Measurements from ENCODE around the gene RGP1.
A peak's percentile ranks its signal among the peaks of the same experiment; 100 is the strongest.

Gene RGP1, protein sequence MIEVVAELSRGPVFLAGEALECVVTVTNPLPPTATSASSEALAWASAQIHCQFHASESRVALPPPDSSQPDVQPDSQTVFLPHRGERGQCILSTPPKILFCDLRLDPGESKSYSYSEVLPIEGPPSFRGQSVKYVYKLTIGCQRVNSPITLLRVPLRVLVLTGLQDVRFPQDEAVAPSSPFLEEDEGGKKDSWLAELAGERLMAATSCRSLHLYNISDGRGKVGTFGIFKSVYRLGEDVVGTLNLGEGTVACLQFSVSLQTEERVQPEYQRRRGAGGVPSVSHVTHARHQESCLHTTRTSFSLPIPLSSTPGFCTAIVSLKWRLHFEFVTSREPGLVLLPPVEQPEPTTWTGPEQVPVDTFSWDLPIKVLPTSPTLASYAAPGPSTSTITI

DNA sequence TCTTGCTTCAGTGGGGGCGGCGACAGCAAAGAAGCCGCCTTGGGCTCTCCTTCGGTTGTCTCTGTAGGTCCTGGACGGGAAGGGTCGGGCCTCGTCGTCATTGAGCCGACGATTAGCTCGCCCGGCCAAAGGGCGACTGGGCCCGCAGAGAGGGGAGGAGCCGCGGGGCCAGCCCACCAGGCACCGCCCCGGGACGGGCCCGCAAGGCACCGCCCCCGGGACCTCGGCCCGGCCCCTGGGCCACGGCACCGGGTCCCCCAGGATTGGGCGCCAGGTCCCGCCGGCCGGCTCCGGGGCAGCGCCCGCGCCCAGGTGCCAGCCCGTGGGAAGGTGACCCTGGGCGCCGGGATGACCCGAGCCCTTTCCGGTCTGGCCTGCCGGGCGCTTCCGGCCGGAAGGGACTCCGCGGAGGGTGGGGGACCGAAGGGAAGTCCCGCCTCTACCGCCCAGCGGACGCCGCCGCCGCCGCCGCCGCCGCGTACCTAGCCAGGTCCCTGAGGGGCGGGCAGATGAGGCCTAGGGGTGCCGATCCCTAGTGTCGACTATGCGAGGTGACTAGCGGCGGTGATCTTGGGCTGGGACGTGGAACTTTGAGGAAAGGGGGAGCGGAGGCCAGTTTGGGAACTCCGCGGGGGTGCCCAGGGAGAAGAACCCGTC, at the start of gene RGP1, which contains the start of gene GBA2:
RGP1 (plus strand) TSS at position 430 of the 657 bp plus-strand sequence. CDS start 469 bp downstream, outside the sequence.
GBA2 (minus strand) TSS at position 371 of the 657 bp plus-strand sequence. CDS start 524 bp downstream, outside the sequence.
- Histone ChIP-seq H3K9me3 (ENCODE audit: insufficient read depth, low read length) (no peaks in the 10 kb centered on the region), H3K9ac (ENCODE audit: insufficient read length, low read depth) (peak within 1 kb of the TSS; percentile 97), H3K4me1 (ENCODE audit: insufficient read depth, insufficient read length) (peaks cover 11% of the 10 kb centered on the region), H3K36me3 (ENCODE audit: insufficient read depth, insufficient read length, low read length) (peaks cover 75% of the 10 kb centered on the region), H3K4me3 (ENCODE audit: insufficient read length, low read depth) (peak within 1 kb of the TSS; percentile 92), H3K27me3 (ENCODE audit: insufficient read depth, insufficient read length) (no peaks in the 10 kb centered on the region)
- TF ChIP-seq ZNF274 (IDR thresholded peaks at IDR 0.05; ENCODE audit: low read depth, low read length) = no peak
- no peak for TF ChIP-seq SUZ12 (IDR thresholded peaks at IDR 0.05; ENCODE audit: extremely low read depth, insufficient read depth, insufficient read length)
- TF ChIP-seq YY1 (IDR thresholded peaks at IDR 0.05; ENCODE audit: insufficient read depth, insufficient read length) = no peak
- peak; percentile 51 for DNase-seq (ENCODE audit: low read depth, low spot score)

DNA sequence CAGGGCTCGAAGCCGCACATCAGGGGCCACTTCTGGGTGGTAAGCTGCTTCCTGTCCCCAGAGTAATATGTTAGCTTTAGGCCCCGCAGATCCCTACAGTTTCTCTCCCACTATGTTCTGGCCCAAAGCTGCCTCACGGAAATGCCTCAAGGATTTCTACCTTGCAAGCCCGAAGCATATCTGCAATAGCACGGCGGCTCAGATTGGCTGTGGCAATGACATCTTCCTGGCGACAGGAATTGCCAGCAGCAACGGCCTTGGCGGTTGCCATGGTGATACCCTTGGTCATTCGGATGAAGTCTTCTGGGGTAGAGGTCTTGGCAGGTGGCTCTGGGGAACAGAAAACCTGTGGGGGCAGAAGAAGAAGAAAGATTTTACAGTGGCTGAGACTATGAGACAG, 49.1 kb upstream of the RGP1 start:
- no peaks in the 10 kb centered on the region for H3K4me1 ChIP-seq (ENCODE audit: insufficient read depth, insufficient read length)
- no peak for TF ChIP-seq YY1 (IDR thresholded peaks at IDR 0.05; ENCODE audit: insufficient read depth, insufficient read length)
- TF ChIP-seq SUZ12 (IDR thresholded peaks at IDR 0.05; ENCODE audit: extremely low read depth, insufficient read depth, insufficient read length) = no peak
- TF ChIP-seq ZNF274 (IDR thresholded peaks at IDR 0.05; ENCODE audit: low read depth, low read length) = no peak
- peaks cover 94% of the 10 kb centered on the region for H3K36me3 ChIP-seq (ENCODE audit: insufficient read depth, insufficient read length, low read length)
- no peak overlapping the region for H3K9ac ChIP-seq (ENCODE audit: insufficient read length, low read depth)
- no peak overlapping the region for H3K4me3 ChIP-seq (ENCODE audit: insufficient read length, low read depth)
- H3K9me3 ChIP-seq (ENCODE audit: insufficient read depth, low read length) = no peaks in the 10 kb centered on the region
- no peak for DNase-seq (ENCODE audit: low read depth, low spot score)
- H3K27me3 ChIP-seq (ENCODE audit: insufficient read depth, insufficient read length) = no peaks in the 10 kb centered on the region

DNA sequence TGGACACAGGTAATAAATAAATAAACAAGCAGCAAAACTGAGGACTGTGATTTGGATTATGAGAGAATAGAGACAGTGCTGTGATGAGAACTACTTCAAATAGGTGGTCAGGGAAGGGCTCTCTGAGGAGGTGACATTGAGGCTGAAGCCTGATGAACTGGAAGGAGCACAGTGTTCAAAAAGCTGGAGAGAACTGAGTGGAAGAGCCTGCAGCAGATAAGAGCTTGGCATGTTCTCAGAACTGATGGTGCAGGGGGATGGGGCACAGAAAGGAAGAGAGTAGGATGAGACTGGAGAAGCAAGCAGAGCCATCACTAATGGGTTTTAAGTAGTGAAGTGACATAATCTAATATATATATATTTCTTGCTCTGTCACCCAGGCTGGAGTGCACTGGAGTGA, 48.1 kb upstream of the RGP1 start:
- H3K36me3 ChIP-seq (ENCODE audit: insufficient read depth, insufficient read length, low read length) = peaks cover 97% of the 10 kb centered on the region
- H3K9me3 ChIP-seq (ENCODE audit: insufficient read depth, low read length) = no peaks in the 10 kb centered on the region
- DNase-seq (ENCODE audit: low read depth, low spot score) = no peak

DNA sequence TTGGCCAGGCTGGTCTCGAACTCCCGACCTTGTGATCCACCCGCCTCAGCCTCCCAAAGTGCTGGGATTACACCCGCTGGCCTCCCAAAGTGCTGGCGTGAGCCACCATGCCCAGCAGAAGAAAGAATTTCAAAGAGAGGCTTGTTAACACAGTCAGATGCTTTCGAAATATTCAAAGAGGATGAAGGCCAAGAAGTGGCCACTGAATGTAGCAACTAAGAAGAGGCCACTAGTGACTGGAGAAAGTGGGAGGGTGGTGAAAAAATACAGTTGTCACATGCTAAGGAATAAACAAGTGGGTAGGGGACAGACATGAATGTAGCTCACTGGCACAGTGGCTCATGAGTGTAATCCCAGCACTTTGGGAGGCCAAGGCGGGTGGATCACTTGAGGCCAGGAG, 46.4 kb upstream of the RGP1 start:
- no peak overlapping the region for H3K4me3 ChIP-seq (ENCODE audit: insufficient read length, low read depth)
- no peak for DNase-seq (ENCODE audit: low read depth, low spot score)
- no peak overlapping the region for H3K9ac ChIP-seq (ENCODE audit: insufficient read length, low read depth)
- H3K4me1 ChIP-seq (ENCODE audit: insufficient read depth, insufficient read length) = peaks cover 5% of the 10 kb centered on the region
- TF ChIP-seq SUZ12 (IDR thresholded peaks at IDR 0.05; ENCODE audit: extremely low read depth, insufficient read depth, insufficient read length) (no peak), YY1 (IDR thresholded peaks at IDR 0.05; ENCODE audit: insufficient read depth, insufficient read length) (no peak), ZNF274 (IDR thresholded peaks at IDR 0.05; ENCODE audit: low read depth, low read length) (no peak)
- no peaks in the 10 kb centered on the region for H3K9me3 ChIP-seq (ENCODE audit: insufficient read depth, low read length)
- no peaks in the 10 kb centered on the region for H3K27me3 ChIP-seq (ENCODE audit: insufficient read depth, insufficient read length)
- peaks cover 97% of the 10 kb centered on the region for H3K36me3 ChIP-seq (ENCODE audit: insufficient read depth, insufficient read length, low read length)

More for the DNA sequence above, 48.1 kb upstream of the RGP1 start:
- H3K4me3 ChIP-seq (ENCODE audit: insufficient read length, low read depth) = no peak overlapping the region
- H3K4me1 ChIP-seq (ENCODE audit: insufficient read depth, insufficient read length) = peaks cover 2% of the 10 kb centered on the region
- no peak for TF ChIP-seq YY1 (IDR thresholded peaks at IDR 0.05; ENCODE audit: insufficient read depth, insufficient read length)
- no peak for TF ChIP-seq ZNF274 (IDR thresholded peaks at IDR 0.05; ENCODE audit: low read depth, low read length)
- TF ChIP-seq SUZ12 (IDR thresholded peaks at IDR 0.05; ENCODE audit: extremely low read depth, insufficient read depth, insufficient read length) = no peak
- H3K27me3 ChIP-seq (ENCODE audit: insufficient read depth, insufficient read length) = no peaks in the 10 kb centered on the region
- H3K9ac ChIP-seq (ENCODE audit: insufficient read length, low read depth) = no peak overlapping the region

DNA sequence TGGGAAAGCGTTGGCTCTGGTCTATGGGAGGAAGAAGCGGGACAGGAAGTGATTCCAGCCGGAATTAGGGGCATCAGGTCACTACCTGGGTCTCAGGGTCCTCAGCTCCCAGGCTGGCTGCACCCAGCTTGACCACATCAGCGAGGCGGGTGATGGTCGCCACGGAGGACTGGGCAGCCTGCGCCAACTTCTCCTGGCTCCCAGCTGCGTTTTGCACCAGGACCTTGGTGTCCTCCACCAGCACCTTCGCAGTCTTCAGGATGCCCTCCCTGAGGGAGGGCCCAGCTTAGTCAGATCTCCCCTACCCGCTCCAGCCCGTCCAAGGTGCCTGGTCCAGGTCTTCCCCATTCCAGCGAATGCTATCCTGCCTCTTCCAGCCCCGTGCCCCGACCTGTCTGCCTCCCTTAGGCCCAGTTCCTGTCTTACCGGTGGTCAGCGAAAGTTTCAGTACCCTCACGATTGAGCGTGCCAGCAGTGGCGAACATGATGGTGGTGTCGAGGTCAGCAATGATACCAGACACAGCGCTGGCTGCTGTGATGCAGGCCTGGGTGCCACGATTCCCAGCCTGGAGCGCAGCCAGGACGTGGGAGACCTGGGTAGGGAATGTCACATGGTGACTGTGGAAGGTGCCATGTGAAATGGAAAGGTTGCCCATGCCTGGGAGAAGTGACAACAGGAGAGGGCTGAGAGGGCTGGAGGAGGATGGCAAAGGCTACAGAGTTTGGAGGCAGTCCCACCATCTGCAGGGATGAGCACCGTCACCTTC, 45.0 kb upstream of the RGP1 start:
- H3K36me3 ChIP-seq (ENCODE audit: insufficient read depth, insufficient read length, low read length) = peaks cover 97% of the 10 kb centered on the region
- peaks cover 5% of the 10 kb centered on the region for H3K4me1 ChIP-seq (ENCODE audit: insufficient read depth, insufficient read length)

DNA sequence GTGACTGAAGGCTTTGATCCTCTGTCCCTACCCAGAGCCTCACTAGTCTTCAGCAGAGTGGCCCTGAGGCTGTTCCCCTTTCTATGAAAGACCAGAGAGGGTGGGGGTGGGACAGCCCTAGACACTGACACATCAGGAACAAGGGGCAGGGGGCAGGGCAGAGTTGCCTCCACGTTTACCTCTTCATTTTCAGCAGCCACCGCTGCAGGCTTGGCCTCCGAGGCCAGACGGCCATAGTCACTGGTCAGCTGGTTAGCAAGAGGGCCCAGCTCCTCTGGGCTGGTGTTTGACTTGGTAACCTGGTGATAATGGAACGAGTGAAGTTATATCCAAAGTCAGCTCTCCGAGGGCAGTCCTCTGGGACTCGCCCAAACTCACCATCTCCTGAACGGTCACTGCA, 43.7 kb upstream of the RGP1 start:
- TF ChIP-seq YY1 (IDR thresholded peaks at IDR 0.05; ENCODE audit: insufficient read depth, insufficient read length) (no peak), SUZ12 (IDR thresholded peaks at IDR 0.05; ENCODE audit: extremely low read depth, insufficient read depth, insufficient read length) (no peak), ZNF274 (IDR thresholded peaks at IDR 0.05; ENCODE audit: low read depth, low read length) (no peak)
- Histone ChIP-seq H3K27me3 (ENCODE audit: insufficient read depth, insufficient read length) (no peaks in the 10 kb centered on the region), H3K9ac (ENCODE audit: insufficient read length, low read depth) (no peak overlapping the region), H3K4me3 (ENCODE audit: insufficient read length, low read depth) (no peak overlapping the region), H3K36me3 (ENCODE audit: insufficient read depth, insufficient read length, low read length) (peaks cover 92% of the 10 kb centered on the region), H3K9me3 (ENCODE audit: insufficient read depth, low read length) (no peaks in the 10 kb centered on the region), H3K4me1 (ENCODE audit: insufficient read depth, insufficient read length) (peaks cover 5% of the 10 kb centered on the region)
- no peak for DNase-seq (ENCODE audit: low read depth, low spot score)

More for the DNA sequence above, 45.0 kb upstream of the RGP1 start:
- Histone ChIP-seq H3K27me3 (ENCODE audit: insufficient read depth, insufficient read length) (no peaks in the 10 kb centered on the region), H3K9ac (ENCODE audit: insufficient read length, low read depth) (no peak overlapping the region), H3K4me3 (ENCODE audit: insufficient read length, low read depth) (no peak overlapping the region), H3K9me3 (ENCODE audit: insufficient read depth, low read length) (no peaks in the 10 kb centered on the region)
- no peak for DNase-seq (ENCODE audit: low read depth, low spot score)
- TF ChIP-seq ZNF274 (IDR thresholded peaks at IDR 0.05; ENCODE audit: low read depth, low read length) = no peak
